RCC 7860 (cell line): ENCODE results near the gene GNB1.
"Not testable (repeated sequence)": the region's sequence is repeated elsewhere in the genome, so short reads cannot be mapped to it uniquely, and the experiment has no call there.

Experiments
- DNase-seq: peaks from one replicate; pipeline ENCODE4 v3.0.0-alpha.2; 2015; ENCODE audit warnings: low spot score
- FAIRE-seq: peaks from 2 replicates; lab custom pipeline; 2012; peaks lifted over from hg19 to GRCh38; lab: Jason Lieb, UNC

The GNB1 gene

DNA sequence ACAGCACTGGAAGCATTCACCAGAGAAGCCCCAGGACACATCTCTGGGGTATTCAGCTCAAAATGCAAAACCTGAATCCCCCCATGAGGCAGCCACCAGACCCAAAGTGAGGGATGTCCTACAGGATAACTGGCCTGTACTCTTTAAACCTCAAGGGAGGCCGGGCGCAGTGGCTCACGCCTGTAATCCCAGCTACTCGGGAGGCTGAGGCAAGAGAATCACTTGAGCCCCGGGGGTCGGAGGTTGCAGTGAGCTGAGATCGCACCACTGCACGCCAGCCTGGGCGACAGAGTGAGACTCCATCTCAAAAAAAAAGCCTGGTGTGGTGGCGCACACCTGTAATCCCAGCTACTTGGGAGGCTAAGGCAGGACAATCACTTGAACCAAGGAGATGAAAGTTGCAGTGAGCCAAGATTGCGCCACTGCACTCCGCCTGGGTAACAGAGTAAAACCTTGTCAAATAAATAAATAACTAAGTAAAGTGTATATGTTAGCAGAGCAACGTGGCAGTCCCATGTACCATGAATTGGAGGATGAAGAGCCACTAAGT lies 29.1 kb downstream of the GNB1 start:
- not testable (repeated sequence) for DNase-seq, FAIRE-seq

DNA sequence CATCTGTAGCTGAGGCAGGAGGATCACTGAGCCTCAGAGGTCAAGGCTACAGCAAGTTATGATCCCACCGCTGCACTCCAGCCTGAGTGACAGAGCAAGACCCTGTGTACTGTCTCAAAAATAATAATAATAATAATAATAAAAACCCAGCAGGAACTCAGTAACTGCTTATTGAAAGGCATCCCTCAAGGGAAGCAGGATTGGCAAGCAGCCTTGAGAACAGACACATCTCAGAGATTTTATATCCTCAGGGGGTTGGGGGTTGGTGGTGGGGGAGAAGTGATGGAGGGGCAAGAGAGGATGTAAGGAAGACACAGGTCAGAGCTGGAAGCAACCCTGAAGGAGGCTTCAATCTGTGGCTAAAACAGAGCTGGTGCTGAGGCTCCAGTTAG lies 29.6 kb downstream of the GNB1 start:
- DNase-seq (no peak), FAIRE-seq (no peak)

DNA sequence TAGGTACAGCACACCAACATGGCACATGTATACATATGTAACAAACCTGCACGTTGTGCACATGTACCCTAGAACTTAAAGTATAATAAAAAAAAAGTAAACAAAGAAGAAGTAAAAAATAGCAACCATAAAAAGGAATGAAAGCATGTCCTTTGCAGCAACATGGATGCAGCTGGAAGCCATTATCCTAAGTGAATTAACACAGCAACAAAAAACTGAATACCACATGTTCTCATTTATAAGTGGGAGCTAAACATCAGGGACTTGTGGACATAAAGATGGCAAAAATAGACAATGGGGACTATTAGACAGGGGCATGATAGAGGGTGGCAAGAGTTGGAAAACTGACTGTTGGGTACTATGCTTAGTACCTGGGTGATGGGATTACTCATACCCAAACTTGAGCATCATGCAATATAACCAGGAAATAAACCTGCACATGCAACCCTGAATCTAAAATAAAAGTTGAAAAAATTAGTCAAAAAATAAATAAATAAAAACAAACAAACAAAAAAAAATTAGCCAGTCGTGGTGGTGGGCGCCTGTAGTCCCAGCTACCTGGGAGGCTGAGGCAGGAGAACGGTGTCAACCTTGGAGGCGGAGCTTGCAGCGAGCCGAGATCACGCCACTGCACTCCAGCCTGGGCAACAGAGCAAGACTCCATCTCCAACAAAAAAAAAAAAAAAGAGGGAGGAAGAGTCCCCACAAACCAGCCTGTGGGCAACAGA lies 30.8 kb downstream of the GNB1 start:
- not testable (repeated sequence) for DNase-seq, FAIRE-seq

DNA sequence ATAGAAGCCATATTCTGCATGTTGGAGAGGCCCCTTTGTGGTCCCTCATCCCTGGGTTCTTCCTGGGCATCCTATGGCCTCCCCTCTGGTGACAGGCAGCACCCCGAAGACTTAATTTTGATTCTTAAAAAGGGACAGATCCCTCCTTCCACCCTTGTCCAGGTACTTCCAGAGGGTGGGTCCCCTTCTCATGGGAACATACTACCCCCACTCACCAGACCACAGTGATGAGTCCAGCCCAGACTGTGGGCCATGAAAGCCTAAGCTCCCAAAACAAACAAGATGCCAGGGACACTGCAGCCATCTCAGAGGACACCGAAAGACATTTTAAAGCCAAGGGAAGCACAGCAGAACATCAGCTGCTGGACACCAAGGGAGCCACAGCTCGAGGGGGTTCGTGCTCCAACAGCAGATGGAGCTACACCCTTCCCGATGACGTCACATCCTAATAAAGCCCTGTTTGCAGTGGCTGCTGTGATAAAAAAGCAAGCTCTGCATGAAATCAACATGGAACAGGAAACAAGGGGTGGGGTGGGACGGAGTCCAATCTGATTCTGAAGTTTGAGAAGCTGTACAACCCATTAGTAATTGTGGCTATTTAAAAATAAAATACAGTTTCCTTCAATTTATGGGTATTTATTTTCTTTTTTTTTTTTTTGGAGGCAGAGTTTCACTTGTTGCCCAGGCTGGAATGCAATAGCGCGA lies 32.4 kb downstream of the GNB1 start:
- FAIRE-seq (no peak), DNase-seq (no peak)

DNA sequence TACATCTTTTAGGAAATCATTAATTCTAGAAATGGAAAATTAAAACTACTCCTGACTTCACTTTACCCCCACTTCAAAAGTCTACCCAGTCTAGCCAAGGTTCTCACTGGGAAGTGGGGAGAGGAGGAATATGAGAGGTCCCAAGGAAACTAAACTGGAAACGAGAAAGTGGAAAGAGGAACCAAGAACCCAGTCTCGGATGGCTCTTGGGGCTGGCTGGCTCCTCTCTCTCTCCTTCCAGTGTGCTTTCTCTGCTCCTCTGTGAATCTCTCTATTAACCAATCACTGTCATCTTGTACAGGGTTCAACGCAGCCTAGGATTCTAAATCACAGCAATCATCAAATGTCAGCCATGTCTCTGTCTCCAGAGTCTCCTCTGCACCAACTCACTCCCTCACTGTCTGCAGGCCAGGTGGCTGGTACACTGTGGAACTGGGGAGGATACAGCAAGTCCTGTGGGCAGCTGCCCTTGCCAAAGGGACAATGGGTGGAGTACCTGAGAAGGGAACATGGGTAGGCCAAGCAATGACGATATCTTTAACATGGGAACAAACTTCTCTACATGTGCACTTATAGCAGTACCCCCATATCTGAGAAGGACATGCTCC lies 33.7 kb downstream of the GNB1 start:
- DNase-seq = no peak
- no peak for FAIRE-seq

DNA sequence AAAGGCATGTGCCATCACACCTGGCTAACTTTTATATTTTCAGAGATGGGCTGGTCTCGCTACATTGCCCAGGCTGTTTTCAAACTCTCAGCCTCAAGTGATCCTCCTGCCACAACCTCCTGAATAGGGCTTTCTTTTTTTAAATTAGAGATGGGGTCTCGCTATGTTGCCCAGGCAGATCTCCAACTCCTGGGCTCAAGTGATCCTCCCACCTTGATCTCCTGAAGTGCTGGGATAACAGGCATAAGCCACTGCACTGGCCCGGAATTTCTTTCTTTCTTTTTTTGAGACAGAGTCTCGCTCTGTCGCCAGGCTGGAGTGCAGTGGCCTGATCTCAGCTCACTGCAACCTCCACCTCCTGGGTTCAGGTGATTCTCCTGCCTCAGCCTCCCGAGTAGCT lies 34.7 kb downstream of the GNB1 start:
- DNase-seq, FAIRE-seq: not testable (repeated sequence)

DNA sequence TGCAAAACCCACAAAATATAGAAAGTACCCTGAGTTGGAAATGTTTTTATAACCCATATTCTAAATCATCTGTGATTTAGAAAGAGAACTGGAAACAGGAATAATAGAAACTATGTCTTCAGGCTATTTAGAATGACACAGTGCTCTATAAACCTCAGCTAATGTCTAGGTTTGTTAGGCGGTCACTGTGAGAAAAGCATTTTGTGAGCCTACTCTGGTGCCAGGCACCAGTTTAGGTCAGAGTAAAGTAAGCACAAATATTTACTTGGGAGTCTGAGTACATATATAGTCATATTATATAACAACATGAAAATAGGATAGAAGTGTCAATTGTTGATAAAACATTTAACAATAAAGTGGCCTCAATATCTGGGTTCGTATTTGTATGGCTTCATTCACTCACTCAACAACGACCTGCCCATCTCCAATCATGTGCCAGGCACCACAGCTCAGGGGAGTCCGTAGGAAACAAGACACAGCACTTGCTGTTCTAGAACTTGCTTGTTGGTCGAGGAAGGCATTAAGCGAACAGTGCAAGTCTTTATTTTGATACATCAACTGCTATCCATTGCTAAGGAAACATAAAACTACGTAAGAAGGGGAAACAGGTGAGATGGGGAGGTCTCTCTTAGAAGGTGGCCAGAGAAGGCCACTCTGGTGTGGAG lies 37.2 kb downstream of the GNB1 start:
- no peak for DNase-seq
- no peak for FAIRE-seq

DNA sequence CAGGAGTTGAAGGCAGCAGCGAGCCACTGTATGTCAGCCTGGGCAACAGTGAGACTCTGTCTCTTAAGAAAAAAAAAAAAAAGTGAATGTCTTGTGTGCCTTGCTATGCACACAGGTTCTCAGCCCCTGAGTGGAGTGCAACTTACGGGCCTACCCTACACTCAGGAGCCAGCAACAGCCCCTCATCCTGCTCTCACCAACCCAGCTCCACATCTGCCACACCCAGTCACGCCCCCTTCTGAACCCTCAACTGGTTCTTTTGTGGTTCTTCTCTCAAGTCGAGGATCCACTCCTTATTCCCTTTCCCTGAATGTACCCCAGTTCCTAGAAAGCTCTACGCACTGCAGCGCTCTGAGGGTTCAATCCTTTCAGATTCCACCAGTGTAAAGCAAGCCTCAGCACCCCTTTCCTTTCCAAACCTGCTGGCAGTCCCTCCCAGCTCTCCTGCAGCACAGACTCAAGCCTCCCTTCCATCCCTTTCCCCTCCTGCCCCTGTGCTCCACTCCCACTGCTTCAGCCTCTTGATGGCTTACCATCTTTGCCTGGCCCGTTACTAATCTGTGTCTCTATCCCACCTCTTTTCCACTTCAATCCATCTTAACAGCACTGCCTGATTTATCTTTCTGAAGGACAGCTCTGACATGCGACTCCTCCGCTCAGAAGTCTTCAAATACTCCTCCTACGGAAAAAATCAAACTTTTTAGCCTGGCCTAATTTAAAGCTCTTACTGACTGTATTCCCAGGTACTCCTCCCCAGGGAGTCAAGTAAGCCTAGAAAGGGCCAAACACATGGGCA lies 38.1 kb downstream of the GNB1 start:
- no peak for FAIRE-seq
- DNase-seq = no peak

DNA sequence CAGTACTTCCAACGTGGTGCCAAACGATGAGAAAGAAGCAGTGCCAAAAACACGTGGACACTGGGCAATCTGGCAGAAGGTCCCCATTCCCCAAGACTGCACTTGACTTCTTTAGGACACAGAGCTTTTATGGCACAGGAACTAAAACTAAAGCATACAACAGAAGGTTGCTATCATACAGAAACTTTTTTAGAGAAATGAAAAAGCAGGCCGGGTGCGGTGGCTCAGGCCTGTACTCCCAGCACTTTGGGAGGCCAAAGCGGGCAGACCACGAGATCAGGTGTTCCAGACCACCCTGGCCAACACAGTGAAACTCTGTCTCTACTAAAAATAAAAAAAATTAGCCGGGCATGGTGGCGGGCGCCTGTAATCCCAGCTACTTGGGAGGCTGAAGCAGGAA lies 43.0 kb downstream of the GNB1 start:
- no peak for FAIRE-seq
- DNase-seq = no peak

DNA sequence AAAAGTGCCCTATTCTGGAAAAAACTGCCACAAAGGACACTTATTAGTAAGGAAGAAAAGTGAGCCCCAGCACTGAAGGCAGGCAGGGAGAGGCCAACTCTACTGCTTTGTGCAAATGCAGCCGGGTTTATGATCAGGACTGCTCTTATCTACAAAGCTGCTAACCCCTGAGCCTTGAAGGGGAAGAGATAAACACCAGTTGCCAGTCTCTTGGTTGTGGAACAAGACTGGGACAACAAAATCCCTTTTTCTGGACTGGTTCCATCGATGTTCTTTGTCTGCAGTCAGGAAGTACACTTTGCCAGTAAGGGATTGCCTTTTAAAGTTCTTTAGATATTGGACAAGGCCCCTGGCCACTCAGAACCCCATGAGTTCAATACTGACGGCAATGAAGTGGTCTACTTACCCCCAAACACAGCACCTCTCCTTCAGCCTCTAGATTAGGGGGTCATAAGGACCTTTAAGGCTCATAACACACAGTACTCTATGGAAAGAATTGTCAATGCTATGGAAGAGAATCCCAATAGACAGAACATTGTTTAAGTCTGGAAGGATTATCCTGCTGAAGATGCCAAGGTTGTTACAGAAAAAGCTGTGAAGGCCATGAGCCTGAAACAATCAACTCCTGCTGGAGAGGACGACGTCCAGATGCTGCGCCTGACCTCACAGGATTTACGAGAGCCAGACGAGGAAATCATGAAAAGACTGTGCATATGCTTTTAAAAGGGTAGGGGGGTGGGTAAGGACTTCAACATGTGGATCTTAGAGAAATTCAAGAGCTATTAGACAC lies 43.6 kb downstream of the GNB1 start:
- DNase-seq = no peak
- no peak for FAIRE-seq

DNA sequence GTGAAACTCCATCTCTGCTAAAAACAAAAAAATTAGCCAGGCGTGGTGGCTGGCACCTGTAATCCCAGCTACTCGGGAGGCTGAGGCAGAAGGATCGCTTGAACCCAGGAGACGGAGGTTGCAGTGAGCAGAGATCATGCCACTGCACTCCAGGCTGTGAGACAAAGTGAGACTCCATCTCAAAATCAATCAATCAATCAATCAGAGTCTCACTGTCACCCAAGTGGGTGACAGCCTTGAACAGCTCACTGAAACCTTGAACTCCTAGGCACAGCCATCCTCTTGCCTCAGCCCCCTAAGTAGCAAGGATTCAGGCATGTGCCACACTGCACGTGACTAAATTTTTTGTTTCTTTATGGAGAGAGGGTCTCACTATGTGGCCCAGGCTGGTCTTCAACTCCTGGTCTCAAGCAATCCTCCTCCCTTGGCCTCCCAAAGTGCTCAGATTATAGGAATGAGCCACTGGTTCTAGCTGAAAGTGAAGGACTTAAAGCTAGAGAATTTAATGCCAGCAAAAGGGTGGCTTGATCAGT lies 44.4 kb downstream of the GNB1 start:
- FAIRE-seq (no peak), DNase-seq (no peak)

DNA sequence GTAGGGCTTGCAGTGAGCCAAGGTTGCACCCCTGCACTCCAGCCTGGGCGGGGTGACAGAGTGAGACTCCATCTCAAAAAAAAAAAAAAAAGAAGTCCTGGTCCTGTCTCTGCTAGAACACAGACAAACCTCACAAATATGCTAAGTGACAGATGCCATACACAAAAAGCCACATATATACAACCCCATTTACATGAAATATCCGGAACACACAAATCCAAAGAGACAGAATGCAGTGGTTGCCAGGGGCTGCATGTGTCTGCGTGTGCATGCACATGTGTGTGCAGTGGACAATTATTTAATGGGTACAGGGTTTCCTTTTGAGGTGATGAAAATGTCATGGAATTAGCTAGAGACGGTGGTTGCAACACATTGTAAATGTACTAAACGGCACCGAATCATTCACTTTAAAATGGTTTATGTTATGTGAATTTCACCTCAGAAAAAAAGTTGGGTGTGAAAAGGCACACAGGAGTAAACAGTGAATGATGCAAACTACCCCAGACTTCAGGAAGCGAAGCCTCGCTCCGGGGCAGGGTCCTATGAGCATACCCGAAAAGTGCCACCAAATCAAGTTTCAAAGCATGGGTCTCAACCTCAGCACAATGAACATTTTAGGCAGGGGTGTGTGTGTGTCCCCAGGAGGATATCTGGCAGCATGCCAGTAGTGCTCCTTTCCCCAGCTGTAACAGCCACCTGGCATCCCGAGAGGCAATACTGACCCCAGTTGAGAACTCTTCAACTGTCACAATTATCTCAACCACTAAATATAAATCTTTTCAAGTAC lies 48.3 kb downstream of the GNB1 start:
- FAIRE-seq (no peak), DNase-seq (no peak)

DNA sequence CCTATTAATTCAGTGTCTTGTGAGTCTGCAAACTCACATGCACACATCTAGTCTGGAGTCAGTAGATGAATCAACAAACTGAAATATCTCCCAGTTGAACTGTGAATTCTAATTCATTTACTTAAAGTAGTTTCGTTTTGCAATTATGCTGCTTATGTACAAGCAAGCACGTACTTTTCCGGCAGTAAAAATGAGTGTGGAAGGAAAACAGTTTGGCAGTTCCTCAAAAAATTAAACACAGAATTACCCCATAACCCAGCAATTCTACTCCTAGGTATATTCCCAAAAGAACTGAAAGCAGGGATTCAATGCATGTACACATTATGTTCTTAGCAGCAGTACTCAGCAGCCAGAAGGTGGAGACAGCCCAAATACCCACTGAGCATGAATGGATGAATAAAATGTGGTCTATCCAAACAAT lies 49.3 kb downstream of the GNB1 start:
- FAIRE-seq = no peak
- DNase-seq = no peak

DNA sequence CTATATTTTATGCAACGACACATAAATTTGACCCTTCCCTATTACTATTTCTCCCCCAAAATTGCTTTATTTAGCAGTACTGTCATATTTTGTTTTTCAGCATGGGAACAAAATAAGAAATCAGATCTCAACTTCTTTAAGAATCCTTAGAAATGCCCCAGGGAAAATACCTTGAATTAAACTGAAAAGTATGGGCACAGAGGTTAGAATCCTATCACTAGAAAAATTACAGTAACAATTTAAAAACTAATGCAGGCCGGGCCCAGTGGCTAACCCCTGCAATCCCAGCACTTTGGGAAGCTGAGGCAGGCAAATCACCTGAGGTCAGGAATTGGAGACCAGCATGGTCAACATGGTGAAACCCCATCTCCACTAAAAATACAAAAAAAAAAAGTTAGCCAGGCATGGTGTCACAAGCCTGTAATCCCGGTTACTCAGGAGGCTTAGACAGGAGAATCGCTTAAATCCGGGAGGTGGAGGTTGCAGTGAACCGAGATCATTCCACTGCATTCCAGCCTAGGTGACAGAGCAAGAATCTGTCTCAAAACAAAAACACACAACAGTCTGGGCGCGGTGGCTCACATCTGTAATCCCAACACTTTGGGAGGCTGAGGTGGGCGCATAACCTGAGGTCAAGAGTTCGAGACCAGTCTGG lies 51.4 kb downstream of the GNB1 start:
- DNase-seq = no peak
- FAIRE-seq = no peak

DNA sequence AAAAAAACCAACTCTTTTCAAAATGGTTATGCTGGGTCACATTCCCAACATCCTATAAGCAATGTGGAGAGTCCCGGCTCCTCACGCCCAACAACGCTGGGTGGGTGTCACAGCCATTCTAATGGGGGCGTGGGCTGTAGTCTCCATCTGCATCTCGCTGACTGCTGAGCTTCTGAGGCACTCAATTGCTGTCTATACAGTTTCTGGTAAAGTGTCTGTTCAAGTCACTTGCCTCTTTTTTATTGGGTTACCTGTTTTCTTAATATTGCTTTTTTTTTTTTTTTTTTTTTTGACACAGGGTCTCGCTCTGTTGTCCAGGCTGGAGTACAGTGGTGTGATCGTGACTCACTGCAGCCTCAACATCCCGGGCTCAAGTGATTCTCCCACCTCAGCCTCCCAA lies 54.8 kb downstream of the GNB1 start:
- no peak for DNase-seq
- no peak for FAIRE-seq

DNA sequence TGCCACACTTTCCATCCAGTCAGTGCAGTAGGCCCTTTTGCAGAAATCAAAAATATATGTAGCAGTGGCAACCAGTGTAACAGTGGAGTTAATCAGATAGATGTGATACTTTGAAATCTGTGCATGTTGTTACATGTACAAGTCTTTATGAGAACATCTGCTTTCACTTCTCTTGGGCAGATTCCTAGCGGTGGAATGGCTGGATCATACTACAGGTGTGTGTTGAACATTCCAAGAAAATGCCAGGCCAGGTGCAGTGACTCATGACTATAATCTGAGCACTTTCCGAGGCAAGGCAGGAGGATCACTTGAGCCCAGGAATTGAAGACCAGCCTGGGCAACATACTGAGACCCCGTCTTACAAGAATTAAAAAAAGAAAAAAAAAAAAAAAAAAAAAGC lies 55.3 kb downstream of the GNB1 start:
- DNase-seq = no peak
- FAIRE-seq = no peak

DNA sequence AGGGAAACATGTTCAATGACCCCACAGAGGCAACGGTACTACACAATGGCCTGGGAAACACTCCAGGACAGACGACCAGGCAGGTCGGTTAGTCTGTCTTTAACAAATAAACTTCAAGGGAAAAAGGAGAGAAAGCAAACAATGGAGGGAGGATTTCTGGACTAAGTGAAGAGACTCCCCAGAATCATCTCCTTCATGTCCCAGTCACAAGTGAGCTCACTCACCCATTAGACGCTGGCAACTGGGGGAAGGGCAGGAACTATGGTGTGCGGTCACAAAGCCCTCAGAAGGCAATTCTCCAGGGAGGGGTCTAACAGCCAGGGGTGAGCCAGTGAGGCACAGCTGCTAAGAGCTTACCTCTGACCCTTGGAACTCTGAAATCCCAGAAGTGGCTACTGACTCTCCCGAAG lies 57.0 kb downstream of the GNB1 start:
- FAIRE-seq (peak; percentile 89), DNase-seq (peak; percentile 76)

DNA sequence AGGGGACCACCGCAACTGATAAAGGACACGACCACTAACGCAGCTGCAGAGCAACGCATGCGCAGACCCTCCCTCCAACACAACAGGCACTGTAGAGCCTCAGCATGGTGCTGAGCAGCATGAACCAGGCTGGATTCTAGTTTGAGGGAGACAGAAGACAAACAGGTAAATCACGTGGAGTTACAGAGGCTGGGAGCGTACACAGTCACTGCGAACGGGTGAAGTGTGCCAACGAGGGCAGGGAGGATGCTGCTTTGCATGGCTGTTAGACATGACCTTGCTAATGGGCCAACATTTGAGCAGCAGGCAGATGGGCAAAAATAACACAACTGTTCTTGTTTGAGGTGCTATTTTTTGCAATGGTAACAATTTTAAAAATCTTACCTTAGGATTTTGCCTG lies 57.4 kb downstream of the GNB1 start:
- FAIRE-seq (no peak), DNase-seq (no peak)
